Measurements from ENCODE around the gene C16orf87. TPM values are rescaled to one million over a fixed set of nuclear protein-coding genes. Genes with fewer than 3 reads are reported as not detected.

The C16orf87 gene
- total RNA-seq, 4 donors from 2014 or later = 2.6 to 6.8 (median 5.1) TPM

- TF ChIP-seq CTCF (IDR thresholded peaks at IDR 0.05; ENCODE audit: low read depth) = no peak
Observed at GRCh38 chr16:46748775-46749705, 81.9 kb downstream of the C16orf87 start.

GRCh38 chr16:46747777-46748651 lies 83.0 kb downstream of the C16orf87 start, which contains the start of gene MYLK3:
TSS of gene MYLK3 (minus strand) at chr16:46748344. CDS start at chr16:46748193, 151 bp downstream.
- TF ChIP-seq CTCF (IDR thresholded peaks at IDR 0.05; ENCODE audit: low read depth) = no peak

GRCh38 chr16:46746821-46747776 lies 83.9 kb downstream of the C16orf87 start:
- TF ChIP-seq CTCF (IDR thresholded peaks at IDR 0.05; ENCODE audit: low read depth) = no peak

Small RNAs within 50 kb of the gene (small RNA-seq; reads per million reads assigned to genes)
- gene AC007225.2 = not detected

Other genes with a start within 250 kb of the C16orf87 start
- gene SHCBP1, start 209.8 kb downstream of the C16orf87 start, total RNA-seq = 1 to 10 TPM in 3 of 4 donors, under 1 TPM in 1; 0.57 to 2.4 (median 1.3) TPM
- gene VPS35, start 142.0 kb downstream of the C16orf87 start, total RNA-seq = 10 to 100 TPM; 70.8 to 98.3 (median 92.9) TPM
- gene ORC6, start 141.5 kb downstream of the C16orf87 start, total RNA-seq = 1 to 10 TPM; 1.1 to 2.4 (median 2.0) TPM
- 1 to 10 TPM in 1 of 4 donors, under 1 TPM in 3; 0.17 to 2.6 (median 0.49) TPM for gene MYLK3, start 82.8 kb downstream of the C16orf87 start, total RNA-seq
- gene GPT2, start 53.2 kb upstream of the C16orf87 start, total RNA-seq = 100 to 1,000 TPM in 1 of 4 donors, 10 to 100 TPM in 3; 35.5 to 291 (median 52.1) TPM
- gene DNAJA2, start 142.5 kb upstream of the C16orf87 start, total RNA-seq = 10 to 100 TPM; 48.8 to 58.8 (median 54.1) TPM

All from subcutaneous adipose tissue (tissue), 4 donors.